H9 (cell line): Measurements from ENCODE around the gene RHOD. TPM values are rescaled to one million over a fixed set of nuclear protein-coding genes. Genes with fewer than 3 reads are reported as not detected.

Experiments
- DNase-seq: peaks from one replicate; pipeline ENCODE4 v3.0.0-alpha.2; 2017
- H2AFZ ChIP-seq: one replicate; pipeline ENCODE4 v1.6.1; 2013; ENCODE audit warnings: mild to moderate bottlenecking, low read length, control low read depth, moderate library complexity
- H2AK5ac ChIP-seq: 2 replicates; pipeline ENCODE4 v1.6.1; 2013; ENCODE audit warnings: low read length, control low read depth, mixed read lengths; ENCODE audit not compliant: insufficient read length
- H2BK120ac ChIP-seq: one replicate; pipeline ENCODE4 v1.6.1; 2013; ENCODE audit warnings: low read depth, mild to moderate bottlenecking, low read length, control low read depth, inconsistent platforms; ENCODE audit not compliant: poor library complexity, severe bottlenecking
- H2BK12ac ChIP-seq: 2 replicates; pipeline ENCODE4 v1.6.1; 2013; ENCODE audit warnings: low read length, control low read depth, mixed read lengths, low read depth; ENCODE audit not compliant: insufficient read length
- H2BK15ac ChIP-seq: 2 replicates; pipeline ENCODE4 v1.6.1; 2013; ENCODE audit warnings: low read depth, low read length, control low read depth
- H2BK20ac ChIP-seq: one replicate; pipeline ENCODE4 v1.6.1; 2013; ENCODE audit warnings: low read depth, mild to moderate bottlenecking, low read length, control low read depth, inconsistent platforms; ENCODE audit not compliant: poor library complexity, severe bottlenecking
- H2BK5ac ChIP-seq: 2 replicates; pipeline ENCODE4 v1.6.1; 2013; ENCODE audit warnings: low read length, control low read depth, mixed read lengths; ENCODE audit not compliant: insufficient read length
- H3K14ac ChIP-seq: 2 replicates; pipeline ENCODE4 v1.6.1; 2013; ENCODE audit warnings: low read length, control low read depth; ENCODE audit not compliant: insufficient read depth
- H3K18ac ChIP-seq: 2 replicates; pipeline ENCODE4 v1.6.1; 2013; ENCODE audit warnings: low read depth, mild to moderate bottlenecking, mixed read lengths, low read length, control low read depth; ENCODE audit not compliant: insufficient read length
- H3K23ac ChIP-seq: 2 replicates; pipeline ENCODE4 v1.6.1; 2013; ENCODE audit warnings: low read length, control low read depth, mixed read lengths, low read depth; ENCODE audit not compliant: insufficient read length
- H3K23me2 ChIP-seq: 2 replicates; pipeline ENCODE4 v1.6.1; 2013; ENCODE audit warnings: low read depth, mild to moderate bottlenecking, mixed read lengths, low read length, control low read depth; ENCODE audit not compliant: insufficient read length, poor library complexity, severe bottlenecking
- H3K27ac ChIP-seq: 2 replicates; pipeline ENCODE4 v1.5.1; 2013; ENCODE audit warnings: low read length, control low read depth, mixed read lengths, low read depth; ENCODE audit not compliant: insufficient read length
- H3K27me3 ChIP-seq: 2 replicates; pipeline ENCODE4 v1.6.1; 2013; ENCODE audit warnings: low read length, control low read depth, inconsistent platforms; ENCODE audit not compliant: insufficient read depth
- H3K4ac ChIP-seq: 2 replicates; pipeline ENCODE4 v1.6.1; 2013; ENCODE audit warnings: low read depth, mild to moderate bottlenecking, control low read depth, inconsistent platforms, low read length, moderate library complexity
- H3K4me1 ChIP-seq: 2 replicates; pipeline ENCODE4 v1.6.1; 2013; ENCODE audit warnings: low read length, control low read depth, inconsistent platforms; ENCODE audit not compliant: insufficient read depth
- H3K4me2 ChIP-seq: 2 replicates; pipeline ENCODE4 v1.6.1; 2013; ENCODE audit warnings: low read length, control low read depth, mixed read lengths; ENCODE audit not compliant: insufficient read length, insufficient read depth
- H3K56ac ChIP-seq: 2 replicates; pipeline ENCODE4 v1.6.1; 2013; ENCODE audit warnings: low read depth, mild to moderate bottlenecking, mixed read lengths, low read length, control low read depth; ENCODE audit not compliant: insufficient read length
- H3K79me1 ChIP-seq: 2 replicates; pipeline ENCODE4 v1.6.1; 2013; ENCODE audit warnings: low read depth, mild to moderate bottlenecking, moderate library complexity, low read length, control low read depth, inconsistent platforms; ENCODE audit not compliant: insufficient read depth, poor library complexity, severe bottlenecking
- H3K79me2 ChIP-seq: 2 replicates; pipeline ENCODE4 v1.6.1; 2013; ENCODE audit warnings: low read length, control low read depth, inconsistent platforms; ENCODE audit not compliant: insufficient read depth
- H3K9ac ChIP-seq: 2 replicates; pipeline ENCODE4 v1.6.1; 2013; ENCODE audit warnings: low read length, control low read depth, mixed read lengths; ENCODE audit not compliant: insufficient read length; ENCODE audit errors: extremely low read depth
- H3K9me3 ChIP-seq: one replicate; pipeline ENCODE4 v1.6.1; 2013; ENCODE audit warnings: low read depth, low read length, inconsistent platforms; ENCODE audit not compliant: control insufficient read depth
- H3T11ph ChIP-seq: one replicate; pipeline ENCODE4 v1.6.1; 2013; ENCODE audit warnings: mild to moderate bottlenecking, low read length, control low read depth, inconsistent platforms
- H4K20me1 ChIP-seq: one replicate; pipeline ENCODE4 v1.6.1; 2013; ENCODE audit not compliant: control insufficient read depth, insufficient read length, insufficient read depth
- H4K5ac ChIP-seq: 2 replicates; pipeline ENCODE4 v1.6.1; 2013; ENCODE audit warnings: low read depth, mild to moderate bottlenecking, mixed read lengths, low read length, control low read depth; ENCODE audit not compliant: insufficient read length
- H4K8ac ChIP-seq: replicated peaks from 2 replicates; pipeline ENCODE4 v1.6.1; 2013; ENCODE audit warnings: low read length, control low read depth, mixed read lengths, low read depth; ENCODE audit not compliant: insufficient read length
- H4K91ac ChIP-seq: 2 replicates; pipeline ENCODE4 v1.6.1; 2013; ENCODE audit warnings: low read depth, mild to moderate bottlenecking, moderate library complexity, mixed read lengths, low read length, control low read depth; ENCODE audit not compliant: insufficient read length
- H3K27ac Mint-ChIP-seq, 3 experiments: 2 replicates in 2 of 3; 3 replicates in 1 of 3; pipeline ENCODE4 v1.8.0; 2020 to 2021; ENCODE audit warnings: mixed read lengths in 3 of 3, mild to moderate bottlenecking in 1 of 3, moderate library complexity in 1 of 3
- H3K27me3 Mint-ChIP-seq: 2 replicates; pipeline ENCODE4 v1.8.0; 2021; ENCODE audit warnings: low read depth, mild to moderate bottlenecking, moderate library complexity, mixed read lengths
- H3K36me3 Mint-ChIP-seq, 3 experiments: 2 replicates in 2 of 3; 3 replicates in 1 of 3; pipeline ENCODE4 v1.8.0; 2020 to 2021; ENCODE audit warnings: low read depth in 3 of 3, mixed read lengths in 3 of 3; ENCODE audit not compliant: insufficient read depth in 1 of 3
- H3K4me1 Mint-ChIP-seq, 2 experiments: 2 replicates each; pipeline ENCODE4 v1.8.0; 2020; ENCODE audit warnings: mixed read lengths in 2 of 2
- H3K4me3 Mint-ChIP-seq, 2 experiments: 2 replicates in 1 of 2; 3 replicates in 1 of 2; pipeline ENCODE4 v1.8.0; 2020 to 2021; ENCODE audit warnings: mild to moderate bottlenecking in 2 of 2, mixed read lengths in 2 of 2, moderate library complexity in 1 of 2
- H3K9me3 Mint-ChIP-seq, 2 experiments: 2 replicates in 1 of 2; 3 replicates in 1 of 2; pipeline ENCODE4 v1.8.0; 2020; ENCODE audit warnings: mild to moderate bottlenecking in 2 of 2, mixed read lengths in 2 of 2, moderate library complexity in 1 of 2
- CTCF ChIP-seq: fragments of 200-600 bp; sonication (generic); conservative IDR thresholded peaks from 3 replicates; pipeline ENCODE4 v1.8.0; 2021; ENCODE audit warnings: antibody characterized with exemption, mild to moderate bottlenecking
- WGBS: extraction: QIAGEN DNeasy Blood & Tissue Kit; methylation state at CpG from one replicate; pipeline ENCODE4 v1.1.7; 2013; ENCODE audit warnings: missing lambda C conversion rate, low lambda C conversion rate, mixed read lengths; ENCODE audit not compliant: insufficient read length; ENCODE audit errors: extremely low coverage; 5-methylcytosine and 5-hydroxymethylcytosine counted together
- total RNA-seq: library from RNA; stranded (reverse); gene quantifications from 2 replicates; pipeline ENCODE4 v1.2.1, GENCODE V29; 2021

The RHOD gene
- total RNA-seq, 1 experiment from 2014 or later, result 14.8 TPM

- no peak overlapping the region for H3K4me2 ChIP-seq
- Mint-ChIP-seq H3K27me3 (no peaks in the 10 kb centered on the region; the same call in 1 of the 2 replicates), H3K36me3 (no peaks in the 10 kb centered on the region), H3K9me3 (no peaks in the 10 kb centered on the region), H3K27ac (peak overlapping the region; percentile 14 to 60 (median 52); a peak in 3 of 7 replicates), H3K4me1 (peaks cover 15 to 16% of the 10 kb centered on the region in 2 experiments), H3K4me3 (no peak overlapping the region)
- no peak overlapping the region for H3K9ac ChIP-seq
- H3K4me1 ChIP-seq, result no peaks in the 10 kb centered on the region; the same call in 1 of the 2 replicates
- H3K23me2 ChIP-seq, result no peaks in the 10 kb centered on the region
- H3K14ac ChIP-seq, result no peak overlapping the region; the same call in 1 of the 2 replicates
- no peaks in the 10 kb centered on the region for H3K79me2 ChIP-seq
- DNase-seq, result no peak
- H4K20me1 ChIP-seq, result no peaks in the 10 kb centered on the region
- H4K5ac ChIP-seq, result no peak overlapping the region
- no peak overlapping the region for H4K8ac ChIP-seq
- H2BK5ac ChIP-seq, result no peak overlapping the region
- H2AK5ac ChIP-seq, result no peak overlapping the region
- H3K27ac ChIP-seq, result no peak overlapping the region
- no peak overlapping the region for H2BK20ac ChIP-seq
- 0 out of 3 replicates have a peak, but pooled peaks have one; percentile 14 for TF ChIP-seq CTCF
- H3K27me3 ChIP-seq, result no peaks in the 10 kb centered on the region
- no peak overlapping the region for H3K23ac ChIP-seq
- H2BK12ac ChIP-seq, result no peak overlapping the region
- H3K4ac ChIP-seq, result no peak overlapping the region
- H2AFZ ChIP-seq, result no peak overlapping the region
- H3K79me1 ChIP-seq, result no peaks in the 10 kb centered on the region
- no peak overlapping the region for H2BK15ac ChIP-seq
- no peak overlapping the region for H2BK120ac ChIP-seq
- WGBS, result no CpG with 5 or more reads among the region's 1 CpG
- no peaks in the 10 kb centered on the region for H3K9me3 ChIP-seq
- no peak overlapping the region for H3K56ac ChIP-seq
- H4K91ac ChIP-seq, result no peak overlapping the region
- no peak overlapping the region for H3T11ph ChIP-seq
- no peak overlapping the region for H3K18ac ChIP-seq
Observed at GRCh38 chr11:67095214-67095507, 38.5 kb downstream of the RHOD start.
